Stromal cell of bone marrow (primary cell): Measurements from ENCODE around the gene CYB5B.

Experiments used
- DNase-seq: peaks from one replicate; pipeline ENCODE4 v3.0.0-alpha.2; 2012; ENCODE audit warnings: low read depth

Gene CYB5B

GRCh38 chr16:69485816-69486215, 61.4 kb downstream of the CYB5B start:
- DNase-seq: no peak

- DNase-seq: no peak
Observed at GRCh38 chr16:69486272-69486671, 61.9 kb downstream of the CYB5B start.

GRCh38 chr16:69486724-69487123, 62.3 kb downstream of the CYB5B start:
- no peak for DNase-seq

GRCh38 chr16:69490707-69491324, 66.4 kb downstream of the CYB5B start:
- DNase-seq: no peak

- DNase-seq: no peak
Observed at GRCh38 chr16:69494991-69495392, 70.6 kb downstream of the CYB5B start.

GRCh38 chr16:69495821-69496220, 71.4 kb downstream of the CYB5B start:
- no peak for DNase-seq

GRCh38 chr16:69496376-69496775, 72.0 kb downstream of the CYB5B start:
- DNase-seq: no peak

- DNase-seq: no peak
Observed at GRCh38 chr16:69496896-69497295, 72.5 kb downstream of the CYB5B start.

- DNase-seq: no peak
Observed at GRCh38 chr16:69497876-69498596, 73.6 kb downstream of the CYB5B start.

- DNase-seq: no peak
Observed at GRCh38 chr16:69498926-69499325, 74.5 kb downstream of the CYB5B start.

- no peak for DNase-seq
Observed at GRCh38 chr16:69499541-69500230, 75.3 kb downstream of the CYB5B start.

GRCh38 chr16:69500496-69500895, 76.1 kb downstream of the CYB5B start:
- DNase-seq: no peak

- DNase-seq: no peak
Observed at GRCh38 chr16:69501956-69502745, 77.7 kb downstream of the CYB5B start.

GRCh38 chr16:69503244-69503643, 78.8 kb downstream of the CYB5B start:
- no peak for DNase-seq

GRCh38 chr16:69508033-69508755, 83.8 kb downstream of the CYB5B start:
- no peak for DNase-seq

- DNase-seq: no peak
Observed at GRCh38 chr16:69509125-69509524, 84.7 kb downstream of the CYB5B start.

- DNase-seq: no peak
Observed at GRCh38 chr16:69511651-69512050, 87.2 kb downstream of the CYB5B start.

GRCh38 chr16:69513180-69513966, 89.0 kb downstream of the CYB5B start:
- no peak for DNase-seq

- DNase-seq: no peak
Observed at GRCh38 chr16:69514356-69514755, 89.9 kb downstream of the CYB5B start.
